A549 (cell line): Measurements from ENCODE around the gene STEAP1.

Source experiments
- MAZ ChIP-seq: fragments of 150-350 bp; IDR thresholded peaks from 2 replicates; pipeline ENCODE4 v1.6.1; 2014; ENCODE audit warnings: antibody characterized with exemption, low read depth, low read length, borderline replicate concordance
- TF ChIP-seq, protein P1 (sequence below): IDR thresholded peaks from 2 replicates; pipeline ENCODE4 v1.6.1; 2012; ENCODE audit warnings: low read depth, borderline replicate concordance
- TF ChIP-seq, protein P2 (sequence below): fragments of >200 bp; sonication (Bioruptor Twin); formaldehyde crosslinking; IDR thresholded peaks from 3 replicates; pipeline ENCODE4 v1.5.1; 2016

DNA sequence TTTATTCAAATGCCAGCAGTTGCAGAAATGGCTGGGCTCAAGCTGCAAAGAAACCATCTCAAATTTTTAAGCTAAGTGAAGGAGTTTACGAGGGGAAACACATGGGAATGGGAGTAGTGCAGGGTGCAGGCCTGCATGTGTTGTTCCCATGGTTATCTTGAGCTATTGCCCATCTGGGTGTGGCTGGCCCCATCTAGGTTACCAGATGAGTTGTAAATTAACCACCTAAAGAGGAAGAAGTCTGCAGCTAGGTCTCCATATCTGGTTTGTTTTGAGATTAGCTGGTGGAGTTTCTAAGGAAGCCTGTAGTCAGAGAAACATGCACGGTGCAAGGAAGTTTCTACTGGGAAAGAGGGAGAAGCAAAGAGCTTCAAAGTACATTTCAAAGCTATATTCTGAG is 34.0 kb downstream of the STEAP1 start:
- TF ChIP-seq MAZ = no peak
- TF ChIP-seq, protein P1, sequence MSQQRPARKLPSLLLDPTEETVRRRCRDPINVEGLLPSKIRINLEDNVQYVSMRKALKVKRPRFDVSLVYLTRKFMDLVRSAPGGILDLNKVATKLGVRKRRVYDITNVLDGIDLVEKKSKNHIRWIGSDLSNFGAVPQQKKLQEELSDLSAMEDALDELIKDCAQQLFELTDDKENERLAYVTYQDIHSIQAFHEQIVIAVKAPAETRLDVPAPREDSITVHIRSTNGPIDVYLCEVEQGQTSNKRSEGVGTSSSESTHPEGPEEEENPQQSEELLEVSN = no peak
- TF ChIP-seq, protein P2, sequence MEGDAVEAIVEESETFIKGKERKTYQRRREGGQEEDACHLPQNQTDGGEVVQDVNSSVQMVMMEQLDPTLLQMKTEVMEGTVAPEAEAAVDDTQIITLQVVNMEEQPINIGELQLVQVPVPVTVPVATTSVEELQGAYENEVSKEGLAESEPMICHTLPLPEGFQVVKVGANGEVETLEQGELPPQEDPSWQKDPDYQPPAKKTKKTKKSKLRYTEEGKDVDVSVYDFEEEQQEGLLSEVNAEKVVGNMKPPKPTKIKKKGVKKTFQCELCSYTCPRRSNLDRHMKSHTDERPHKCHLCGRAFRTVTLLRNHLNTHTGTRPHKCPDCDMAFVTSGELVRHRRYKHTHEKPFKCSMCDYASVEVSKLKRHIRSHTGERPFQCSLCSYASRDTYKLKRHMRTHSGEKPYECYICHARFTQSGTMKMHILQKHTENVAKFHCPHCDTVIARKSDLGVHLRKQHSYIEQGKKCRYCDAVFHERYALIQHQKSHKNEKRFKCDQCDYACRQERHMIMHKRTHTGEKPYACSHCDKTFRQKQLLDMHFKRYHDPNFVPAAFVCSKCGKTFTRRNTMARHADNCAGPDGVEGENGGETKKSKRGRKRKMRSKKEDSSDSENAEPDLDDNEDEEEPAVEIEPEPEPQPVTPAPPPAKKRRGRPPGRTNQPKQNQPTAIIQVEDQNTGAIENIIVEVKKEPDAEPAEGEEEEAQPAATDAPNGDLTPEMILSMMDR = no peak
